ENCODE measurements around the gene CCDC122.

CCDC122 gene

DNA sequence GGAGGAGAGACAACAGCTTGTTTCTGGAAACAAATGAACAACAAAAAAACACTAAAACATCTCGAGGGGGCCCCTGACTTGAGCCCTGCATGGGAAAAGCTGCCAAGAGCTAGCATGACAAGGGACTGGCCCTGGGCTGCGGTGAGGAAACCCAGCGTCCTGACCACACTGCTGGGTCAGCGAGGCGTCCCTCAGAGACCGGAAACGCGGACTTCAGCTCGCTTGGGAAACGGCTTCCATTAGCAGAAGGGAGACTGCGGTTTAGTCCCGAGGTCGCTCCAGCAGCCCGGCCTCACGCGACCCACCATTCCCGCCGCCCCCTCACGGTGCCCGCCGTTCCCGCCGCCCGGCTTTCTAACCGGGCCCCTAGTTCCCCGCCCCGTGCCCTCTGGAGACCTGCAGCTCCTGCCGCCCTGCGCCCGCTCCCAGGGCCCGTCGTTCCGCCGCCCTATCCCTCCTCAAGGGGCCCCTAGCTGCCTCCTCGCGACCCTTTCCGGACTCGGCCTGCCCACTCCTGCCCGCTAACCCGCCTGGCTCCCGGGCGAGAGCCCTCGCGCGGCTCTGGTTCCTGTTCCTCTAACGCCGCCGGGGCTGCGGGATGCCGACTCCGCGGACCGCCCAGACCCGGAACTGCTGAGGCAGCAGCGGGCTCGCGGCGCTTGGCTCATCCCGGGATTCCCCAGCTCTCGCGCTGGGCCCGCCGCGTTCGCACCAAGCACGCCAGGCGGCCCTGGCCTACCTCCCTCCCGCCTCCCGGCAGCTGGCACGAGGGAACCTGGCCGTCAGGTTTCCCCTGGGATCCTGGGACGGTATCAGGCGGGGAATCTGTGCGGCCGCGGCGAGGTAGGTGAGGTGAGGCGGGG is at the start of gene CCDC122:
Gene CCDC122, minus strand, starts transcription at position 849 of the 863 bp plus-strand sequence. CDS start 10,364 bp downstream, outside the sequence.
- peak; percentile 6 to 68 for DNase-seq

DNA sequence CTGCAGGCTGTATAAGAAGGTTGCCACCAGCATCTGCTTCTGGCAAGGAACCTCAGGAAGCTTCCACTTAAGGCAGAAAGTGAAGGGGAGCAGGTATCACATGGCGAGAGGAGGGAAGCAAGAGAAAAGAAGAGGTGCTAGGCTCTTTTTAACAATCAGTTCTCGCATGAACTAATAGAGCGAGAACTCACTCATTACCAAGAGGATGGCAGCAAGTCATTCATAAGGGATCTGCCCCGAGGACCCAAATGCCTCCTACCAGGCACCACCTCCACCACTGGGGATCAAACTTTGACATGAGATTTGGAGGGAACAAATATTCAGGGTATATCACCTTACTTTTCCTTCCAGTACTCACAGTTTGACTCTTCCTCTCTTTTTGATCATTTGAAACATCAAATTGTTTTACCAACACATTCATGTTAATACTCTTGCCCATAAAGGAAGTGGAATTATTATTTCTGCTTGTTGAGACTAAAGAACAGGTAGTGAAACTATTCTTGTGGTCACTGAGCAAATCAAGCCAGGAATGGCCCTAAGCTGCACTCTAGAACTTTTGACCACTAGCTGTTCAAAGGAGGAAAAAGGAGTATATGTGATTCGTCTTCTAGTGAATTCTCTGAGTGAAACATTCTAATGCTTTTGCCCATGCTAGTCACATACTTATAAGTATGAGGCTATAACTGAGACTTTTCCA is 45.2 kb upstream of the CCDC122 start:
- DNase-seq = no peak

DNA sequence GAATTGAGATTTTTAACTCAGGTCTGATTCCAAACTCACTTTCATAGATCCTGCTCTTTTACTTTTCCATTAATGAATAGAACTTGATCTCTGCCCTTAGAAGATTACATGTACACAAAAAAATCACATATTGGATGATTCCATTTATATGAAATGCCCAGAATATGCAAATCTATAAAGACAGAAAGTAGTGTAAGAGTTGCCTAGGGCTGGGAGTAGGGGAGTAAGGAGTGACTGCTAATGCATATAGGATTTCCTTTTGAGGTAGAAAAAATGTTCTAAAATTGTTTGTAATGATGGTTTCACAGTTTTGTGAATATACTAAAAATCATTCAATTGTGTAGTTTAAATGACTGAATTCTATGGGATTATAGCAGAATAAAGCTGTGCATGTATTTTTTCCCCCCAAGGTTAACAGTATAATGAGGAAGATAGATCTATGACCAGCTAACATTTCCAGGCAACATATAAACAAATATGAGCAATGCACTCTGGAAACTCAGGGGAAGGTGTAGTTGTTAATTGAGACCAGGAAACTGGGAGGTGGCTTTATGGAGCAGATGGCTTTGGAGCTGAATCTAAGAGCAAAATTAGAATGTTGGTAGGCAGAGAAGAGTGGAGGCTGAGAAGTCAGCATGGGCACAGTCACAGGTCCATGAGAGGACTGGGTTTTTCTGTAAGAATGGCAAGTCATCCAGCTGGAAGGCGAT is 41.6 kb upstream of the CCDC122 start:
- no peak for DNase-seq

DNA sequence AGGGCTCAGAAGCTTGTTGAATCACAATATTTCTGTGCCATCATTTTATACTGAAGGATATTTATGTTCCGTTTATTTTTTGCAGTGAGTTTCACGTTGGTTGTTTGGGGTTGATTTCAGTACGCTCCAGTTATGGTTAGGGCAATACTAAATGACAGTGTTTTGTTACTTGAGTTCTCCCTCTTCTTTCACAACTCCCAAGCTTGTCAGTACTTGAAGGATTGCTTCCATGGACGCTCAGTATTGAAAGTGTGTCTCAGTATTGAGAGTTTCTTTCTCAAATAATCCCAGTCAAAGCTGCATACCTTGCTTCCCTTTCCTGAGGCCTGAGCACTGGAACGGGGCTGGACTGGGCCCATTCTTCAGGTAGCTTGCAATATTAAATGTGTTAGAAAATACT is 39.1 kb upstream of the CCDC122 start:
- no peak for DNase-seq

DNA sequence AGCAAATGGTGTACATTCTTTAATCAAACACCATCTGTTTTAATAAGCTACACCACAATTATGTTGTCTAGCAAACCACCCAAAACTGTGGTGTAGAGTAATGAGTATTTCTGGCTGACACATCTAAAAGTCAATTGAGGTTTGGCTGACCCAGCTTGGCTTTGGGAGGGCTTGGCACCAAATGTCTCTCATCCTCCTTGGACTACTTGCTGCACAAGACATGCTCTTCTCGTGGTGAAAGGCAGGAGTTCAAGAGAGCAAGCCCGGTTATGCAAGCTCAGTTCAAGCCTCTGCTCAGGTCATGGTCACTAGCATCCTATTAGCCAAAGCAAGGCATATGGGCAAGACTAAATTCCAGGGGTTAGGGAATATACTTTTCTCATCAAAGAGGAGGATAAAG is 37.3 kb upstream of the CCDC122 start:
- DNase-seq = no peak

DNA sequence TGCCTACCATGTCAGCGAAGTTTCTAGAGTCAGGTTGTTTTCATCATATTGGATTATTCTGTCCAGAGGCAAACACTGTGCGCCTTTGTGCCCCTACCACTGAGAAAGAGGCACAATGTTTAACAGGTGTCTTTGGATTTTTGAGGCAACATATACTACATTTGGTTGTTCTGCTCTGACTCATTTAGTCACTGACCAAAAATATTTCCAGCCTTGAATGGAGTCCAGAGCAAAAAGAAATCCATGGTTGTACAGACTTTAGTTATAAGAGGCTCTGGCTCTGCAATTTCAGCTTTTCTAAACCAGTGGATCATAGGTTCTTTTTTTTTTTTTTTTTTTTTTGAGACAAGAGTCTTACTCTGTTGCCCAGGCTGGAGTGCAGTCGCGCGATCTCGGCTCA is 35.9 kb upstream of the CCDC122 start:
- DNase-seq = no peak

DNA sequence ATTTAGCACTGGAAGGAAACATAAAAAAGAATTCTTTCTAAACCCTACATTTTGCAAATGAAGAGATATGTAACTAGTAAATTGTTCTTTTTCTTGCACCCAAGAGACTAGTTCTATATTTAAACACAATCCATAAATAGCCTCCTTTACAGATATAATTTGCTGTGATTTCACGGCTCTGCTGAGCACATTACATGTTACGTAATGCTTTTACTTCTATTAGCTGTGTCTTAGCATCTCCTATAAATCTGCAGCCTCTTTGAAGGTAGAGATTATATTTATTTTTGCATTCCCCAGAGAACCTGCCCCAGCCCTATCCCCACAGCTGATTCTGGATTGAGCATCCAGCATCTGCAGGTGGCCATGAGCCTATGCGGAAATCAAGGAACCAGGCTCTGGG is 32.3 kb upstream of the CCDC122 start:
- no peak for DNase-seq

DNA sequence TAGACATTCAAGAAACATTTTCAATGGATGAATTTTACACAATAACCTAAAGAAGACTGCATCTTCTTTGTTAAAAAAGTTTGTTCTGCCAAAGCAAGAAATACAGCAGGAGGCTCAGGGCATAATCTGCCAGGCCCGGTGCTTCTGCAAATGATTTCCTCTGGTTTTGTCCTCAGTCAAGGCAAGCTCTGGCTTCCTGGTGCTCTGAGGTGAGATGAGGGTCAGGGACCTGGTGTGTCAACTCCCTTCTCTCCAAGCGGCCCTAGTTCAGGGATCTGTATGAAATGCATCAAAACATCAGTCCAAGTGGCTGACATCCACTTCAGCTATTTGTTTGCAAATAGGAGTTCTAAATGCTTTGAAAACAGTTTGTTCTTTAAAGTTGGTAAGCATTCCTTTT is 31.7 kb upstream of the CCDC122 start:
- DNase-seq = no peak

DNA sequence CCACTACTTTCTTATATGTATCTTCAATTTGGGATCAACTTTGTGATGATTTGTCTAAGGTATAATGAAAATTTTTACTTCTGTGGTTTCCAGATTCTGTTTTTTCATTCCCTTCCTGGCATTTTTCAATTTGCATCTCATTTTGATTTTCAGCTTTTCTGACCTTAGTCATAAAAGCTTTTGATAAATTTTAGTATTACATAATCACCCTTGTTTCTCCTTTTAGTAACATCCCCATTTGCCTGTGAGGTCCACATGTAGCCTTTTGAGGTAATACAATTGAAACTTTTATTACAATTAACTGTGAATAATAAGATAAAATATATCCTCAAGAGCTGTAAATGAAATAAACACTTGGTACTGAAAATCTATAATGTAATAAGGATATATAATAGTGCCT is 31.3 kb upstream of the CCDC122 start:
- no peak for DNase-seq

DNA sequence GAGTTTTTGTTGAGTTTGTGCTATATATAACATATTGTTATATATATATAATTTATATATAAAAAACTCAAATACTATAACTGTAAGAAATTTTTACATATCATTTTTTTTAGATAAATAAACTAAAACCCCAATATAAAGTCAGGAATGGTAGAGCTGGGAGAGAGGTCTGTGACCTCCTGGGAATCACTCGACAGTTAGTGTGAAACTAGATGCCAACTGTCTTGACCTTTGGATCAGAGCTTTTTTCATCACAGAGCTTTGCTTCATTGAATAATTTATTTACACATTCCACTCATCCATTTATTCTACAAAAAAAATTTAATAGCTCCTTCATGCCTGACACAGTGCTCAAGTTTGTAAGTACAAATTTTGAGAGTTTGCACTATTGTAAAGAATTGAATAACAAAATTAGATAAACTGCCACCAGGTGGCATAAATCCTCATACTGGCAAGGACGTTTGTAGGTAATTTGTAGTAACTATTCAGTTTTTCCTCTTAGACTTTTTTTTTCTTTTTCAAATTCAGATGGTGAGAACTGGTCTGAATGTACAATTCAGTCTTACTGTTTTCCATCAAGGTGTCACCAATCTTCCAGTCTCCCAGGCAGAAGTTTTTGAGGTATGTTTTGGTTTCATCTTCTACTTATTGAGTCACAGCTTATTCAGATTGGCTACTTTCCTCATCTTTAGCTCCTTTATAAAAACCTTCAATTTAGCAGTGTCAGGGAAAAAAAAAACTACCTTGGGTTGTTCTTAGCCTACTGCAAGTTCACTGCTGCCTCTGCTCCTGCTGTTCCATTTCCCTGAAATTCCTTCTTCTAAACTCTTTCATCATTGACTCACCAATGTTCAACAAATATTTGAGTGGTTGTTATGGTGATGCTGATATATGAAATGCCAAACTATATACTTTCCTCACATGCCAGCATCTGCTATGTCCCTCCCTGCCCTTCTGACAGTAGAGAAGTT is 28.9 kb upstream of the CCDC122 start:
- DNase-seq = peak in 1 of 2 experiments; percentile 34

DNA sequence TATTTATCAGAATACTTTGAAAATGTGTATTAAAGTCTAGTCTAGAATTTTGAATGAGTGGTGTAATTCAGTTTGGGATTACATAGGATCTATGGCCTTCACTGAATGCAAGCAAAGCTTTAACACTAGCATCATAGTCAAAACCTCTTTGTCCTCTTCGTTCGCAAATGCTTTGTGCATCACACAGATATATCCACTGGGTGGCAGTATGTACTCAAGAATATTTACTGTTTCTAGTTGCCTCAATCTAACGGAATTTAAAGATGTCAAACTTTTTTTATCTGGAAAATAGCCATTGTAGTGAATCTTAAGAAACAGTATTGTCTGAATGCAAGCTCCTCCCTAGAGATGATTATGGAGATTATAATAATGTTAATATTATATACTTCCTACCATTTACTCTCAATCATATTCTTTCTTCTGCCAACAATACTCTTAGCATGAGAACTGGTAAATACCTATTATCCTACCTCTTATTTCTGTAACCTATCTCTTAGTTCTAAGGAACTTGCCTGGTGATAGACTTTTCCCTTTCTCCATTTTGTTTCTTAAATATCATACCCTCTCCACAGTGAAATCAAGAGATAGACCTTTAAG is 26.0 kb upstream of the CCDC122 start:
- peak in 1 of 2 experiments; percentile 75 for DNase-seq

DNA sequence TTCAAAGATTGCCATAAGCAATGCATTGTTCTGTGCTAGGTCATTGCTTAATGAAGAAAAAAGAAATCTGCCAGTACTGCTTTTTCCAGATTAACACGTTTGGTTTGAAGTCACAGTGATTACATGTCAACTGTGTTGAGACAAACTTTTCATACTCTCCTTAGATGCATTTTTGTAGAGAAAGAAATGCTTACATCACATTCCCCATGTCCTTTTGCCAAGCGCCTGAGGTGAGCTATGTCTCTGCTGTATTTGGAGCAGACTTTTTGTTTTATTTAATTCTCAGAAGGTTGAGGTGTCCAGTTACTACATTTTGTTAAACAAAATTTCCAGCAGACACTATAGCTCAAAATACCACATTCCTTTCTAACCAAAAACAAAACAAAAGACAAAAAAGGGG is 16.4 kb upstream of the CCDC122 start:
- no peak for DNase-seq

DNA sequence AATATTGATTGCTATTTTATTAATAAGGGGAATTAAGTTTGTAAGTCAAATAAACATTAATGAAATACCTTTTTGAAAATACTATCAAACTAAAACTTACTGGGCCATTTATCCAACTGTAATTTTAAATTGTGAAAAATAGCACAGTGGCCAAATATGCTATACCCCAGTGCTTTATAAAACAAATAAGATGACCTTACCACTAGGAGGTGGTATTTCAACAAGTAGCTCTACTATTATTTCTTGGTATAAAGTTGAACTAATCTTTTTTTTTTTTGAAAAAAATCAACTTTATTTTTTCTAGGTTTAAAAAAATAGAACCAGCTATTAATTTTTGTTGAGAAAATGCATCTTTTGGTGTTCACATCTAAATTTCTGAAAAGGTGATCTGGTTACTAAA is 14.9 kb upstream of the CCDC122 start:
- peak in 1 of 2 experiments; percentile 9 for DNase-seq

DNA sequence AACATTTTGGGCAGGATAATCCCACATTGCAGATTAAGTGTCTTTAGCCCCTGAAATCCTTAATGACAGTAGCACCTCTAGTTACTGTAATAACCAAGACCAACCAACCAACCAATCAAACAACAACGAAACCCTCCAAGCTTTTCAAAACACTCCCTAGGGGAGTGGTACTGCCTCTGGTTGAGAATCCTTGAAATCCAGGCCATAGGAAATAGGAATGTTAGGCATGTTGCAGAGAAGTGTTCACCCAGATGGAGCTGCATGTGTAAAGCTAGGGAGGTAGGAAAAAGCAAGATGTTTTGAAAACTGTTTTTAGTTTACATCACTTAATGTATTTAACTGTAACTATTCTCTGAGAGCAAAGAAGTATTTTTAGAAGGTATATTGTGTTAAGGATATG is 4.7 kb upstream of the CCDC122 start:
- no peak for DNase-seq

DNA sequence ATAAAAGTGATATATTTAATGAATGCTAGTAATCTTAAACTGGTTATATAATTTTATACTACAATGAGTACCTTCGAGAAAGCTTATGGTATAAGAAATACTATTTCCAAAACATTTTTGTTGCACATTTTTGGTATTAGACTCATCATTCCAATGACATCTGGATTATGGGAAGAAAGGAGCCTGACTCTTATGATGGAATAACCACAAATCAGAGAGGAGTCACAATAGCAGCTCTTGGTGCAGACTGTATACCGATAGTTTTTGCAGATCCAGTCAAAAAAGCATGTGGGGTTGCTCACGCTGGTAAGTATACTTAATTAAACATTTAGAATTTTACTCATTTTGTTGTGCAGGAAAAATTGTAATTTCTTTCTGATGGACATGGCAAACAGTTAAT is 4.1 kb upstream of the CCDC122 start:
- no peak for DNase-seq

DNA sequence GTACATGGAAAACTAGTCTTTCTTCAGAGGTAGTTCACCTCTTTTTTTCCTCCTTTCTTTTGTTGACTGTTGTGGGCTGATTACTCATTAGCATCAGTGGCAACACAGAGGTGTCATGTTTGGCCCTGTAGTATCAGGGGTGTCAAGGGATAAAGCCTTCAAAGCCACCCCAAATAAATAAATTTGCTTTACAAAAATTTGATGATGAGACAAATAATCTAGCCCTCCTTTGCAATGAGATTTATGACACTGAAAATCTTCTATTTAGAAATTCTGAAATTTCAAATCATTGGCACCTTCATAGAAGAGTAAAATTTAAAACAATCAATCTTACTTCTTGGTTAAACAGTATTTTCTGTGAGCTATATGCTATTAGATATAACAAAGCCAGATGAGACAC is 2.0 kb upstream of the CCDC122 start:
- DNase-seq = no peak

DNA sequence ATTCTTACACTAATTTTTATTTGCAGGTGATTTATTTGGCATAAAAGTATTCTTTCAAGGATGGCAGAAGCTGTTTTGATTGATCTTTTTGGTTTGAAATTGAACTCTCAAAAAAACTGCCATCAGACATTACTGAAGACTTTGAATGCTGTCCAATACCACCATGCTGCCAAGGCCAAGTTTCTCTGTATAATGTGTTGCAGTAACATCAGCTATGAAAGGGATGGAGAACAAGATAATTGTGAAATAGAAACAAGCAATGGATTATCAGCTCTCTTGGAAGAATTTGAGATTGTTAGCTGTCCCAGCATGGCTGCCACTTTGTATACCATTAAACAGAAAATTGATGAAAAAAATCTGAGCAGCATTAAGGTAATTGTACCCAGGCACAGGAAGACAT is 1.4 kb upstream of the CCDC122 start:
- no peak for DNase-seq

DNA sequence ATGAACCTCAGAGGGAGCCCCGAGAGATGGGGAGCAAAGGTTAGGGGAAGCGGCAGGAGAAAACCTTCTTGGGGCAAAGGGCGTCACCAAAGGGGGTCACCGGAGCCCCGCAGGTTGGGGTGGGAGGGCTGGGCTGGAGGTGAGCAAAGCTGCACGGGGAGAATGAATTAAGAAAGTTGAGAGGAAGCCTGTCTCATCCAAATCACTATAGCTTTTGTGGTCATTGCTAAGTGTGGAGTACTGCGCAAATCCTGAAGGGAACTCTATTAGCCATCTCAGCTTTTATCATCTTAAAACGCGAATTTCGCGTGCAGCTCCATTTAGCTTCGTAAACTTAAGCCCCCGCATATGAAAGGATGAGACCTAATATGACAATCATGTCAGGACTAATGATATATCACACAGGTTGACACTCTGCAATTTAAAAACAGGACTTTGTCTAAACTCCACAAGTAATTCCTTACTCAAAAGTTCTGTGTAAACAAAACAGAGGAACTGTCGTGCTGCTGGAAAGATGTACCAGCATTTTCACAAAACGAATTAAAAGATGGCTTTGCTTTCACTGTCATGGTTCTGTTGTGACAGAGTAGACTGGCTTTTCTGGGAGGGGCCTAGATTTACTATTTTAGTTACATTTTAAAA is 795 bp upstream of the CCDC122 start:
- no peak for DNase-seq

DNA sequence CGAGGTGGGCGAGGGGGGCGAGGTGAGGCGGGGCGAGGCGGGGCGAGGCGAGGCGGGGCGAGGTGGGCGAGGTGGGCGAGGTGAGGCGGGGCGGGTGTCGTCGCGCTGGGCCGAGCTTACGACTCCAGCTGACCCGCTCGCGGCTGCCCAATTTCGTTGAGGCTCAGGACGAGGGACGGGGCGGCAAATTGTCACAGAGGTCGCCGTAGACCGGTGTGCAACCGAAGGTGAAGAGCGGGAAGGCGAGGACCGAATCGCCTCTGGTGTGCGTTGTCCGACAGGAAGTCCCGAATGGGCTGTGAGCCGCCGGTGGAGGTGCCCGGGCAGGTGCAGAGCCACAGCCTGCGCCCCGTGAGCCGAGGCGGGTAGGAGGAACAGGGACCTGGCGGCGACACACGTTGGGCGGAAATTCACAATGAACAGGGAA is 228 bp upstream of the CCDC122 start, which contains the start of gene LACC1:
Gene LACC1, plus strand, starts transcription at position 150 of the 427 bp plus-strand sequence. CDS start 1,082 bp downstream, outside the sequence.
- DNase-seq = peak in 1 of 2 experiments; percentile 42

DNA sequence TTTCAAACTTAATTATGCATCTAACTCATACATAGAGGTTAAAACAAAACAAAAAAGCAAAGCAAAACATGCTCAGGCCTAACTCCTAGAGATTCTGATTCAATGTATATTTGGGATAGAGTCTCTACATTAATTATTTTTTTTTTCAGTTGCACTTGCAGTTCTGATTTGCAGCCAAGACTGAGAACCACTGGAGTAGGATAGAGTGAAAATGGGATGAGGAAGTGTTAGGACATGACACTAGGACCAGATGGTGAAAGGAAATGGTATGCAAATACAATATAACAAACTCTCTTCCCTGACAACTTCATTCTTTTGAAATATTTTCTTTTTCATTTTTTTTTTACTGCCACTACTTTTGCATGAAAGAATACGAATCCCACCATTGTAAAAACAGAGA is 1.8 kb downstream of the CCDC122 start:
- no peak for DNase-seq

DNA sequence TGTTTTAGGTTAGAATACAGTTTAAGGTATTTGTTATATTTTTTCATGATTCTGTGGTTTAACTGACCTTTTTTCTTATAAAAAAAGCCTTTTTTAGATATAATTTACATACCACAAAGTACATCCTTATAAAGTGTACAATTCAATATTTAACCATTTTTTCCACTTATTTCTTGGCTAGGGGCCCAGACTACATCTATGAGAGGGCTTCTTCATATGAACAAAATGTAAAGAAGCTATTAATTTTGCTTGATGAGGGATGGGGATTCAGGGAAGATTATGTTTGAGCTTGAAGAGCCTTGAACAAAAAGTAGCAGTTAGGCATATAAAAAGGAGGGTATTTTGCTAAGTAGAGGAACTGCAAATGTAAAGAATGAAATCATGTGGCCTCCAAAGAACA is 2.2 kb downstream of the CCDC122 start:
- no peak for DNase-seq
